ENCODE measurements around the gene CARD11. TPM values are rescaled to one million over a fixed set of nuclear protein-coding genes. Genes with fewer than 3 reads are reported as not detected.

Gene CARD11
- total and polyA plus RNA-seq, 2 of the 4 experiments (the other 2 are of a cell fraction) = 0.18 to 0.26 TPM

- no TSS peak for BruUV-seq (replicated peaks)
- Histone ChIP-seq H3K9me3 (ENCODE audit: control insufficient read depth, insufficient read depth, low read length) (no peaks in the 10 kb centered on the region), H3K4me2 (ENCODE audit: low read depth, low read length) (no peak overlapping the region), H3K4ac (ENCODE audit: low read depth, low read length) (no peak overlapping the region), H2BK120ac (ENCODE audit: low read depth, low read length) (no peak overlapping the region), H3K23ac (ENCODE audit: low read depth, low read length) (no peak overlapping the region), H3K14ac (replicated peaks; ENCODE audit: low read depth, low read length) (no peak overlapping the region), H3K4me1 (ENCODE audit: control insufficient read depth, insufficient read depth, low read length) (no peaks in the 10 kb centered on the region), H2BK5ac (ENCODE audit: low read depth, low read length, poor library complexity, severe bottlenecking) (no peak overlapping the region), H2BK15ac (ENCODE audit: low read depth, low read length) (no peak overlapping the region), H2AFZ (replicated peaks; ENCODE audit: low read length, poor library complexity) (no peak overlapping the region), H3K27ac (ENCODE audit: insufficient read depth, low read length) (no peak overlapping the region), H3K27me3 (ENCODE audit: control insufficient read depth, insufficient read depth, low read length) (no peaks in the 10 kb centered on the region; the same call in 1 of the 2 replicates), H2AK9ac (replicated peaks; ENCODE audit: low read depth, low read length, poor library complexity) (no peak overlapping the region), H3K18ac (ENCODE audit: low read depth, low read length) (no peak overlapping the region), H2BK20ac (ENCODE audit: low read depth, low read length) (no peak overlapping the region), H4K20me1 (ENCODE audit: insufficient read depth, low read length) (no peaks in the 10 kb centered on the region), H3K79me1 (ENCODE audit: low read depth in 1 of 2, low read length in 2 of 2) (no peaks in the 10 kb centered on the region), H2AK5ac (ENCODE audit: low read depth, low read length) (no peak overlapping the region), H4K8ac (ENCODE audit: low read depth in 2 of 2, low read length in 2 of 2) (no peak overlapping the region), H3K9me1 (ENCODE audit: insufficient read depth, low read length) (no peaks in the 10 kb centered on the region), H3K56ac (ENCODE audit: extremely low read depth, insufficient read depth, low read length) (no peak overlapping the region), H3K9ac (ENCODE audit: low read depth, low read length) (no peak overlapping the region), H4K5ac (ENCODE audit: low read depth, low read length) (no peak overlapping the region), H3K36me3 (ENCODE audit: control insufficient read depth, insufficient read depth, low read length) (no peaks in the 10 kb centered on the region), H4K91ac (ENCODE audit: insufficient read depth, low read depth, low read length) (no peak overlapping the region), H3K4me3 (ENCODE audit: insufficient read depth, low read depth, low read length) (no peak overlapping the region)
- in situ Hi-C loops (cut with MboI; ENCODE audit: low sequenced_read_pairs) (no loop called here), intact Hi-C loops (cut with micrococcal nuclease) (no loop called here), dilution Hi-C loops (cut with HindIII; ENCODE audit: low sequenced_read_pairs, unreplicated experiment) (no loop called here)
- POLR2A ChIA-PET (ENCODE audit: unreplicated experiment) = no interaction called here
- no peak for ATAC-seq (ENCODE audit: low read depth)
- WGBS, 2 experiments (ENCODE audit: extremely low coverage in 2 of 2, insufficient read length in 1 of 2) = 79% methylated on average over 10 of the region's 26 CpGs; no CpG with 5 or more reads in 1 of the 2 experiments
- TF ChIP-seq BHLHE40 (IDR thresholded peaks at IDR 0.05; ENCODE audit: low read depth, low read length) (no peak), MXI1 (IDR thresholded peaks at IDR 0.05; ENCODE audit: borderline replicate concordance, low read depth, low read length) (no peak), MAZ (IDR thresholded peaks at IDR 0.05; ENCODE audit: borderline replicate concordance, low read depth, low read length) (no peak), RAD21 (IDR thresholded peaks at IDR 0.05; ENCODE audit: low read length) (no peak), SMC3 (IDR thresholded peaks at IDR 0.05; ENCODE audit: low read depth, low read length) (no peak), MAFK (IDR thresholded peaks at IDR 0.05; ENCODE audit: low read depth, low read length) (no peak), POLR2A (IDR thresholded peaks at IDR 0.05; ENCODE audit: low read depth, low read length) (no peak), CEBPB (IDR thresholded peaks at IDR 0.05; ENCODE audit: low read depth, low read length) (no peak), CTCF (conservative IDR thresholded peaks at IDR 0.05; ENCODE audit: low read depth, low read length) (no peak), NFE2L2 (IDR thresholded peaks at IDR 0.05; ENCODE audit: low read depth, low read length) (no peak)
- no peak for DNase-seq
- CTCF ChIA-PET = no interaction called here
Observed at GRCh38 chr7:3034591-3035150, 9.0 kb downstream of the CARD11 start.

All from IMR-90 (cell line).